Fibroblast of skin of left quadriceps (primary cell): ENCODE measurements around the gene ELF1.
"Not testable (repeated sequence)": the region's sequence is repeated elsewhere in the genome, so short reads cannot be mapped to it uniquely, and the experiment has no call there.

Experiments used
- DNase-seq, 2 experiments: peaks; one replicate each; pipeline ENCODE4 v3.0.0-alpha.2; 2013; ENCODE audit warnings: low read depth in 2 of 2

ELF1 gene

GRCh38 chr13:40983259-40983658, 35.9 kb downstream of the ELF1 start:
- DNase-seq, result no peak

GRCh38 chr13:40982772-40983171, 36.3 kb downstream of the ELF1 start:
- no peak for DNase-seq

GRCh38 chr13:40981949-40982348, 37.2 kb downstream of the ELF1 start:
- DNase-seq, result no peak

- DNase-seq, result no peak
Measured at GRCh38 chr13:40981361-40981760, 37.8 kb downstream of the ELF1 start.

- no peak for DNase-seq
Measured at GRCh38 chr13:40980461-40980860, 38.7 kb downstream of the ELF1 start.

- DNase-seq, result no peak
Measured at GRCh38 chr13:40979232-40979631, 39.9 kb downstream of the ELF1 start.

GRCh38 chr13:40978109-40978508, 41.0 kb downstream of the ELF1 start:
- not testable (repeated sequence) for DNase-seq

- DNase-seq, result no peak
Measured at GRCh38 chr13:40975441-40975840, 43.7 kb downstream of the ELF1 start.

- no peak for DNase-seq
Measured at GRCh38 chr13:40974460-40975407, 44.4 kb downstream of the ELF1 start.

GRCh38 chr13:40973409-40973808, 45.7 kb downstream of the ELF1 start:
- no peak for DNase-seq

GRCh38 chr13:40971321-40971720, 47.8 kb downstream of the ELF1 start:
- no peak for DNase-seq

GRCh38 chr13:40970803-40971202, 48.3 kb downstream of the ELF1 start:
- DNase-seq, result no peak

GRCh38 chr13:40969169-40969901, 49.8 kb downstream of the ELF1 start:
- DNase-seq, result no peak

- no peak for DNase-seq
Measured at GRCh38 chr13:40968416-40969000, 50.6 kb downstream of the ELF1 start.

- no peak for DNase-seq
Measured at GRCh38 chr13:40966298-40966697, 52.8 kb downstream of the ELF1 start.

GRCh38 chr13:40963927-40964326, 55.2 kb downstream of the ELF1 start:
- DNase-seq, result no peak

- no peak for DNase-seq
Measured at GRCh38 chr13:40961826-40962225, 57.3 kb downstream of the ELF1 start.

GRCh38 chr13:40961214-40961613, 57.9 kb downstream of the ELF1 start:
- DNase-seq, result no peak

GRCh38 chr13:40960716-40961115, 58.4 kb downstream of the ELF1 start:
- DNase-seq, result no peak

- DNase-seq, result no peak
Measured at GRCh38 chr13:40958655-40959054, 60.5 kb downstream of the ELF1 start.

GRCh38 chr13:40946485-40946884, 72.6 kb downstream of the ELF1 start:
- no peak for DNase-seq

- no peak for DNase-seq
Measured at GRCh38 chr13:40943073-40943472, 76.0 kb downstream of the ELF1 start.

- no peak for DNase-seq
Measured at GRCh38 chr13:40941581-40941980, 77.5 kb downstream of the ELF1 start.
